ENCODE results near the gene PLSCR1.

Gene PLSCR1

GRCh38 chr3:146540978-146541377, 3.4 kb downstream of the PLSCR1 start:
- no peaks in the 10 kb centered on the region for H3K9me3 ChIP-seq (ENCODE audit: control insufficient read depth, low read length)
- H3K4me1 ChIP-seq (ENCODE audit: control insufficient read depth, insufficient read depth, low read length, poor library complexity, severe bottlenecking) = peaks cover 8% of the 10 kb centered on the region
- no peaks in the 10 kb centered on the region for H3K27me3 ChIP-seq (replicated peaks; ENCODE audit: control insufficient read depth, insufficient read depth, low read length, poor library complexity, severe bottlenecking)
- no peak overlapping the region for H3K4me3 ChIP-seq (ENCODE audit: insufficient read depth, low read depth, low read length, poor library complexity, severe bottlenecking)
- DNase-seq = no peak
- no peak overlapping the region for H3K27ac ChIP-seq (ENCODE audit: insufficient read depth, low read length, poor library complexity, severe bottlenecking)
- H3K36me3 ChIP-seq (ENCODE audit: control insufficient read depth, insufficient read depth, low read length) = no peaks in the 10 kb centered on the region

DNA sequence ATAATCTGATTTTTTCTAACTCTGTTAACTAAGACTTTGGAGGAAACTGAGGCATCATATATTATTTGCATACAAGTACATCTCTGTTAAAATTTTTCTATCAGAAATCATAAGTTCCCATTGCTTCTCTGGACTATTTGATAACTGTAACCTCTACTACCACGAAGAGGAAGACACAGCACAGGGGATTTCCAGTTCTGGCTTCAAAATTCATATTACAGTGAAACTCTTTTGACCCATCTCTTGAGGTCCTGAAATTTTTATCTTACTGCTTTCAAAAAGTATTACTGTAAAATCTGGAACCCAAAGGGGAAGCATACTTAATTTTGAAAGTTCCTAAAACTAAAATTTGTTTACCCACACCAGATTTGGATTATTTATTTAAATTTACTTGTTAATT, 4.2 kb downstream of the PLSCR1 start:
- Histone ChIP-seq H3K4me1 (ENCODE audit: control insufficient read depth, insufficient read depth, low read length, poor library complexity, severe bottlenecking) (peaks cover 8% of the 10 kb centered on the region), H3K36me3 (ENCODE audit: control insufficient read depth, insufficient read depth, low read length) (no peaks in the 10 kb centered on the region), H3K27ac (ENCODE audit: insufficient read depth, low read length, poor library complexity, severe bottlenecking) (no peak overlapping the region), H3K27me3 (replicated peaks; ENCODE audit: control insufficient read depth, insufficient read depth, low read length, poor library complexity, severe bottlenecking) (no peaks in the 10 kb centered on the region), H3K4me3 (ENCODE audit: insufficient read depth, low read depth, low read length, poor library complexity, severe bottlenecking) (no peak overlapping the region), H3K9me3 (ENCODE audit: control insufficient read depth, low read length) (no peaks in the 10 kb centered on the region)
- no peak for DNase-seq

- Histone ChIP-seq H3K4me3 (ENCODE audit: insufficient read depth, low read depth, low read length, poor library complexity, severe bottlenecking) (no peak overlapping the region), H3K27me3 (replicated peaks; ENCODE audit: control insufficient read depth, insufficient read depth, low read length, poor library complexity, severe bottlenecking) (no peaks in the 10 kb centered on the region), H3K9me3 (ENCODE audit: control insufficient read depth, low read length) (no peaks in the 10 kb centered on the region), H3K27ac (ENCODE audit: insufficient read depth, low read length, poor library complexity, severe bottlenecking) (no peak overlapping the region), H3K4me1 (ENCODE audit: control insufficient read depth, insufficient read depth, low read length, poor library complexity, severe bottlenecking) (peaks cover 8% of the 10 kb centered on the region), H3K36me3 (ENCODE audit: control insufficient read depth, insufficient read depth, low read length) (no peaks in the 10 kb centered on the region)
- no peak for DNase-seq
Observed at GRCh38 chr3:146539315-146539714, 5.1 kb downstream of the PLSCR1 start.

- Histone ChIP-seq H3K36me3 (ENCODE audit: control insufficient read depth, insufficient read depth, low read length) (no peaks in the 10 kb centered on the region), H3K9me3 (ENCODE audit: control insufficient read depth, low read length) (no peaks in the 10 kb centered on the region), H3K27me3 (replicated peaks; ENCODE audit: control insufficient read depth, insufficient read depth, low read length, poor library complexity, severe bottlenecking) (no peaks in the 10 kb centered on the region), H3K27ac (ENCODE audit: insufficient read depth, low read length, poor library complexity, severe bottlenecking) (no peak overlapping the region), H3K4me3 (ENCODE audit: insufficient read depth, low read depth, low read length, poor library complexity, severe bottlenecking) (no peak overlapping the region), H3K4me1 (ENCODE audit: control insufficient read depth, insufficient read depth, low read length, poor library complexity, severe bottlenecking) (peaks cover 8% of the 10 kb centered on the region)
- DNase-seq = no peak
Observed at GRCh38 chr3:146537603-146538002, 6.8 kb downstream of the PLSCR1 start.

GRCh38 chr3:146536681-146537080, 7.7 kb downstream of the PLSCR1 start:
- Histone ChIP-seq H3K4me1 (ENCODE audit: control insufficient read depth, insufficient read depth, low read length, poor library complexity, severe bottlenecking) (peaks cover 2% of the 10 kb centered on the region), H3K36me3 (ENCODE audit: control insufficient read depth, insufficient read depth, low read length) (no peaks in the 10 kb centered on the region), H3K27me3 (replicated peaks; ENCODE audit: control insufficient read depth, insufficient read depth, low read length, poor library complexity, severe bottlenecking) (no peaks in the 10 kb centered on the region), H3K9me3 (ENCODE audit: control insufficient read depth, low read length) (no peaks in the 10 kb centered on the region), H3K27ac (ENCODE audit: insufficient read depth, low read length, poor library complexity, severe bottlenecking) (no peak overlapping the region), H3K4me3 (ENCODE audit: insufficient read depth, low read depth, low read length, poor library complexity, severe bottlenecking) (no peak overlapping the region)
- no peak for DNase-seq

- H3K4me1 ChIP-seq (ENCODE audit: control insufficient read depth, insufficient read depth, low read length, poor library complexity, severe bottlenecking) = no peaks in the 10 kb centered on the region
- H3K27me3 ChIP-seq (replicated peaks; ENCODE audit: control insufficient read depth, insufficient read depth, low read length, poor library complexity, severe bottlenecking) = no peaks in the 10 kb centered on the region
- no peak overlapping the region for H3K4me3 ChIP-seq (ENCODE audit: insufficient read depth, low read depth, low read length, poor library complexity, severe bottlenecking)
- no peaks in the 10 kb centered on the region for H3K36me3 ChIP-seq (ENCODE audit: control insufficient read depth, insufficient read depth, low read length)
- H3K27ac ChIP-seq (ENCODE audit: insufficient read depth, low read length, poor library complexity, severe bottlenecking) = no peak overlapping the region
- no peaks in the 10 kb centered on the region for H3K9me3 ChIP-seq (ENCODE audit: control insufficient read depth, low read length)
- DNase-seq = no peak
Observed at GRCh38 chr3:146532406-146532805, 12.0 kb downstream of the PLSCR1 start.

- H3K27me3 ChIP-seq (replicated peaks; ENCODE audit: control insufficient read depth, insufficient read depth, low read length, poor library complexity, severe bottlenecking) = no peaks in the 10 kb centered on the region
- H3K4me1 ChIP-seq (ENCODE audit: control insufficient read depth, insufficient read depth, low read length, poor library complexity, severe bottlenecking) = no peaks in the 10 kb centered on the region
- H3K9me3 ChIP-seq (ENCODE audit: control insufficient read depth, low read length) = no peaks in the 10 kb centered on the region
- no peak overlapping the region for H3K27ac ChIP-seq (ENCODE audit: insufficient read depth, low read length, poor library complexity, severe bottlenecking)
- no peaks in the 10 kb centered on the region for H3K36me3 ChIP-seq (ENCODE audit: control insufficient read depth, insufficient read depth, low read length)
- no peak overlapping the region for H3K4me3 ChIP-seq (ENCODE audit: insufficient read depth, low read depth, low read length, poor library complexity, severe bottlenecking)
- no peak for DNase-seq
Observed at GRCh38 chr3:146530609-146531008, 13.8 kb downstream of the PLSCR1 start.

DNA sequence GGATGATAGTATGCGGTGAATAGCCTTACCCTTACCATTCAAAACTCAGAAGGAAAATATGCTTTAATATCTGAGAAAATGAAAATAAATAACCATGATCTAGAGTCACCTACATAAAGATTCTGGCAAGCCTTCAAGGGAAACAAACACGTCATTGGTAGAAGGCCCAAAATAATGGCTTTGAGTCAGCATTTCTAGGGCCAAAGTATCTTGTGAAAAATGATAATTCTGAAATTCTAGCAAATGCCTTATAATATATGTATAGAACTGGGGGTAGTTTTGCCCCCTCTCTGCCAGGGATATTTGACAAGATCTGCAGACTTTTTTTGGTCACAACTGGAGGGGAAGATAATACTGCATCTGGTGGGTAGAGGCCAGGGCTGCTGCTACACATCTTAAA, 15.4 kb downstream of the PLSCR1 start:
- Histone ChIP-seq H3K4me3 (ENCODE audit: insufficient read depth, low read depth, low read length, poor library complexity, severe bottlenecking) (no peak overlapping the region), H3K4me1 (ENCODE audit: control insufficient read depth, insufficient read depth, low read length, poor library complexity, severe bottlenecking) (no peaks in the 10 kb centered on the region), H3K27me3 (replicated peaks; ENCODE audit: control insufficient read depth, insufficient read depth, low read length, poor library complexity, severe bottlenecking) (no peaks in the 10 kb centered on the region), H3K27ac (ENCODE audit: insufficient read depth, low read length, poor library complexity, severe bottlenecking) (no peak overlapping the region), H3K36me3 (ENCODE audit: control insufficient read depth, insufficient read depth, low read length) (no peaks in the 10 kb centered on the region), H3K9me3 (ENCODE audit: control insufficient read depth, low read length) (no peaks in the 10 kb centered on the region)
- DNase-seq = no peak

DNA sequence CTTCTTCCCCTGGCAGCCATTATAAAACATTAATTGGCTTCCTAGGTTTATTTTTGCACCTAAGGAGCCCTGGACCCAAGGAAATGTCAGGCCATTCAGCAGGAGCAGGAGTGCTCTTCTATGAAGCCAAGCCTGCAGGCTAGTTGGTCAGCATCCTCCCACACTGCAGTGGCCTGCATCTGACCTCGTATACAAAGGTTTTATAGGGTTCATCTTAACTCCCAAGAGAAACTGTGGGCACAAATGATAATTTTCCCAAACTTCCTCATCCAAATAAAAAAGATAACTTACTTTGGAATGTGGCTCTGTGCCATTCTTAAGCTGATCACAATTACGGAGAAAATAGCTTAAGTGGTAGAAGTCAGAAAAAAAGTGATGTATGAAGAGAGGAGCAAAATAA, 19.4 kb downstream of the PLSCR1 start:
- Histone ChIP-seq H3K36me3 (ENCODE audit: control insufficient read depth, insufficient read depth, low read length) (no peaks in the 10 kb centered on the region), H3K4me3 (ENCODE audit: insufficient read depth, low read depth, low read length, poor library complexity, severe bottlenecking) (no peak overlapping the region), H3K4me1 (ENCODE audit: control insufficient read depth, insufficient read depth, low read length, poor library complexity, severe bottlenecking) (no peaks in the 10 kb centered on the region), H3K27me3 (replicated peaks; ENCODE audit: control insufficient read depth, insufficient read depth, low read length, poor library complexity, severe bottlenecking) (no peaks in the 10 kb centered on the region), H3K9me3 (ENCODE audit: control insufficient read depth, low read length) (no peaks in the 10 kb centered on the region), H3K27ac (ENCODE audit: insufficient read depth, low read length, poor library complexity, severe bottlenecking) (no peak overlapping the region)
- no peak for DNase-seq

DNA sequence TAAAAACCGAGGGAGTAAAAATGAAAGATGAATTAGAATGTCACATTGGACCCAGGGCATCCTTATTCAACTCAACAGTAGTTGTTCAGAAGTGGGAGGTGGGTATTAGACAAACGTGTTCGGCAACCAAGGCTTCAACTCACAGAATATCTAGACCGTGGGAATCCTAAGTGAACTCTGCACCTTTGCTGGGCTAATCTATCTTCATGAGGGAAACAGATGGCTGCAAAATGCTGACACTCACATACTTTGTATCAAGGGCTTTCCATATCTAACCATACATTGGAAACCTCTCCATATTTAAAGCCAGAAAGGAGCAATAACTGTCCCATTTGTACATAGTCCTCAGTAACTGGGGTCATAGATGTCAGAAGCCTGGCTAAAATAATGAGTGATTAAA, 20.9 kb downstream of the PLSCR1 start:
- Histone ChIP-seq H3K4me1 (ENCODE audit: control insufficient read depth, insufficient read depth, low read length, poor library complexity, severe bottlenecking) (no peaks in the 10 kb centered on the region), H3K27ac (ENCODE audit: insufficient read depth, low read length, poor library complexity, severe bottlenecking) (no peak overlapping the region), H3K4me3 (ENCODE audit: insufficient read depth, low read depth, low read length, poor library complexity, severe bottlenecking) (no peak overlapping the region), H3K9me3 (ENCODE audit: control insufficient read depth, low read length) (no peaks in the 10 kb centered on the region), H3K27me3 (replicated peaks; ENCODE audit: control insufficient read depth, insufficient read depth, low read length, poor library complexity, severe bottlenecking) (no peaks in the 10 kb centered on the region), H3K36me3 (ENCODE audit: control insufficient read depth, insufficient read depth, low read length) (no peaks in the 10 kb centered on the region)
- DNase-seq = no peak

All from effector memory CD4-positive, alpha-beta T cell (primary cell).